Panc1 (cell line): ENCODE results near the gene ROCK2. TPM values are rescaled to one million over a fixed set of nuclear protein-coding genes. Genes with fewer than 3 reads are reported as not detected.

Experiments used
- ATAC-seq: fragments of 200-7000 bp; cut with Tn5 transposase; 2 replicates; pipeline ENCODE4 v1.9.1; 2020; ENCODE audit warnings: mild to moderate bottlenecking, moderate library complexity
- BruUV-seq: library from RNA; stranded (reverse); fragments of 400-500 nt; replicated peaks from 2 replicates; lab custom pipeline; 2021; lab: Mats Ljungman, UMichigan
- CTCF ChIA-PET: fragments of 300-600 bp; sonication (Branson Sonifier 250); formaldehyde crosslinking; loops from one replicate; lab custom pipeline; 2022; ENCODE audit warnings: antibody characterized with exemption; lab: Charles Lee
- POLR2A ChIA-PET: fragments of 300-600 bp; sonication (Branson Sonifier 250); formaldehyde crosslinking; loops from one replicate; lab custom pipeline; 2022; ENCODE audit warnings: antibody characterized with exemption; lab: Charles Lee
- DNase-seq: peaks from one replicate; pipeline ENCODE4 v3.0.0-alpha.2; 2010; ENCODE audit warnings: low read depth, low spot score
- H3K27ac ChIP-seq: 2 replicates; pipeline ENCODE4 v1.5.1; 2011; ENCODE audit warnings: mild to moderate bottlenecking, low read length, inconsistent platforms
- H3K27me3 ChIP-seq: fragments of 200-500 bp; sonication (Bioruptor generic); 2 replicates; pipeline ENCODE4 v1.6.0; 2014; ENCODE audit warnings: low read length, inconsistent platforms; ENCODE audit not compliant: control insufficient read depth, insufficient read depth
- H3K36me3 ChIP-seq: fragments of 200-500 bp; sonication (Bioruptor generic); 2 replicates; pipeline ENCODE4 v1.5.1; 2014; ENCODE audit warnings: inconsistent platforms, mild to moderate bottlenecking, low read length, moderate library complexity; ENCODE audit not compliant: control insufficient read depth, insufficient read depth
- H3K4me1 ChIP-seq: 2 replicates; pipeline ENCODE4 v1.5.1; 2011; ENCODE audit warnings: inconsistent platforms, mild to moderate bottlenecking, low read length, moderate library complexity; ENCODE audit not compliant: control insufficient read depth, insufficient read depth
- H3K4me3 ChIP-seq, 2 experiments: 2 replicates each; pipeline ENCODE4 v1.5.1; 2011 to 2012; ENCODE audit warnings: low read depth in 2 of 2, low read length in 2 of 2, mild to moderate bottlenecking in 2 of 2, inconsistent platforms in 1 of 2, moderate library complexity in 1 of 2
- H3K9me3 ChIP-seq: fragments of 200-500 bp; sonication (Bioruptor generic); 2 replicates; pipeline ENCODE4 v1.5.1; 2014; ENCODE audit warnings: low read depth, mild to moderate bottlenecking, inconsistent platforms, low read length, moderate library complexity; ENCODE audit not compliant: control insufficient read depth, insufficient read depth
- CTCF ChIP-seq: fragments of 450-650 bp; IDR thresholded peaks from 2 replicates; pipeline ENCODE4 v1.5.1; 2017; ENCODE audit warnings: mild to moderate bottlenecking
- POLR2AphosphoS5 ChIP-seq: IDR thresholded peaks from 2 replicates; pipeline ENCODE4 v1.6.1; 2012; ENCODE audit warnings: mild to moderate bottlenecking, low read depth, low read length, moderate library complexity
- REST ChIP-seq, 2 experiments: IDR thresholded peaks; 2 replicates each; pipeline ENCODE4 v1.6.1; 2011 to 2012; ENCODE audit warnings: low read depth in 2 of 2, control low read depth in 1 of 2, low read length in 1 of 2, mild to moderate bottlenecking in 1 of 2, moderate library complexity in 1 of 2; ENCODE audit not compliant: insufficient read depth in 1 of 2
- SIN3A ChIP-seq: IDR thresholded peaks from 2 replicates; pipeline ENCODE4 v1.6.1; 2012; ENCODE audit warnings: low read depth, mild to moderate bottlenecking, low read length, moderate library complexity, borderline replicate concordance; ENCODE audit not compliant: insufficient read depth
- TCF7L2 ChIP-seq: IDR thresholded peaks from 2 replicates; pipeline ENCODE4 v1.6.1; 2011; ENCODE audit warnings: mild to moderate bottlenecking, low read depth, low read length, inconsistent platforms
- in situ Hi-C: cut with HindIII; loops from 2 replicates; pipeline ENCODE4 v1.10.0; 2016; ENCODE audit warnings: low sequenced_read_pairs, low pct_unique_long_range_greater_than_20kb
- intact Hi-C: fragments of 100-400 bp; cut with micrococcal nuclease; formaldehyde crosslinking; loops from one replicate; pipeline ENCODE4 v1.10.0; 2022; ENCODE audit not compliant: unreplicated experiment
- total RNA-seq: library from RNA; stranded (reverse); gene quantifications from one replicate; pipeline ENCODE4 v1.2.1, GENCODE V29; 2021; ENCODE audit not compliant: unreplicated experiment

The ROCK2 gene
- total RNA-seq, 1 experiment from 2014 or later: 47.9 TPM

- Histone ChIP-seq H3K4me3 (no peak overlapping the region), H3K36me3 (no peaks in the 10 kb centered on the region), H3K27ac (no peak overlapping the region), H3K9me3 (no peaks in the 10 kb centered on the region), H3K4me1 (peaks cover 26% of the 10 kb centered on the region), H3K27me3 (no peaks in the 10 kb centered on the region)
- DNase-seq (no peak), ATAC-seq (no peak)
- TF ChIP-seq REST (IDR thresholded peaks at IDR 0.05; ENCODE audit: insufficient read depth in 1 of 2, low read depth in 2 of 2, low read length in 1 of 2) (no peak), POLR2AphosphoS5 (no peak), TCF7L2 (no peak), CTCF (no peak), SIN3A (no peak)
- intact Hi-C loops: no loop called here
- POLR2A ChIA-PET: interaction anchor here (0.9 kb wide), 1 partner anchor 12 kb away, joined by 5 read pairs; no protein-coding TSS in a partner anchor
- BruUV-seq: no TSS peak
- CTCF ChIA-PET: no interaction called here
- in situ Hi-C loops: no loop called here
Measured at GRCh38 chr2:11388262-11389051, 44.0 kb upstream of the ROCK2 start.

- H3K4me3 ChIP-seq: no peak overlapping the region
- POLR2A ChIA-PET: interaction anchor here (0.9 kb wide), 1 partner anchor 11 kb away, joined by 5 read pairs; no protein-coding TSS in a partner anchor
- intact Hi-C loops: no loop called here
- H3K4me1 ChIP-seq: peaks cover 26% of the 10 kb centered on the region
- BruUV-seq: no TSS peak
- H3K27ac ChIP-seq: no peak overlapping the region
- CTCF ChIA-PET: no interaction called here
- H3K36me3 ChIP-seq: no peaks in the 10 kb centered on the region
- ATAC-seq: 0 out of 2 replicates have a peak, but pooled peaks have one; percentile 27
- in situ Hi-C loops: no loop called here
- no peaks in the 10 kb centered on the region for H3K9me3 ChIP-seq
- DNase-seq: no peak
- H3K27me3 ChIP-seq: no peaks in the 10 kb centered on the region
- TF ChIP-seq SIN3A: no peak
- 0 out of 2 replicates have a peak, but pooled peaks have one; percentile 36 for TF ChIP-seq TCF7L2
- TF ChIP-seq REST (IDR thresholded peaks at IDR 0.05; ENCODE audit: insufficient read depth in 1 of 2, low read depth in 2 of 2, low read length in 1 of 2): no peak
- TF ChIP-seq CTCF: no peak
- TF ChIP-seq POLR2AphosphoS5: no peak
Measured at GRCh38 chr2:11387843-11388242, 43.4 kb upstream of the ROCK2 start.
